Osteocyte (in vitro differentiated cells): Measurements from ENCODE around the gene P4HA1. TPM values are rescaled to one million over a fixed set of nuclear protein-coding genes. Genes with fewer than 3 reads are reported as not detected.
"Not testable (repeated sequence)": the region's sequence is repeated elsewhere in the genome, so short reads cannot be mapped to it uniquely, and the experiment has no call there.

Experiments used
- DNase-seq: peaks from one replicate; pipeline ENCODE4 v3.0.0; 2021; ENCODE audit warnings: mixed read lengths; ENCODE audit not compliant: unreplicated experiment; ENCODE audit errors: extremely low spot score
- H3K27ac Mint-ChIP-seq: one replicate; pipeline ENCODE4 v1.8.0; 2021; ENCODE audit warnings: mild to moderate bottlenecking, mixed read lengths; ENCODE audit not compliant: unreplicated experiment
- H3K27me3 Mint-ChIP-seq: one replicate; pipeline ENCODE4 v1.8.0; 2021; ENCODE audit warnings: mixed read lengths; ENCODE audit not compliant: unreplicated experiment
- H3K36me3 Mint-ChIP-seq: one replicate; pipeline ENCODE4 v1.8.0; 2021; ENCODE audit warnings: mixed read lengths; ENCODE audit not compliant: unreplicated experiment
- H3K4me1 Mint-ChIP-seq: one replicate; pipeline ENCODE4 v1.8.0; 2021; ENCODE audit warnings: mixed read lengths; ENCODE audit not compliant: unreplicated experiment
- H3K4me3 Mint-ChIP-seq: one replicate; pipeline ENCODE4 v1.8.0; 2021; ENCODE audit warnings: mild to moderate bottlenecking, moderate library complexity, mixed read lengths; ENCODE audit not compliant: unreplicated experiment
- H3K9me3 Mint-ChIP-seq: one replicate; pipeline ENCODE4 v1.8.0; 2021; ENCODE audit warnings: mixed read lengths; ENCODE audit not compliant: unreplicated experiment
- CTCF ChIP-seq: fragments of 200-600 bp; sonication (generic); IDR thresholded peaks from 2 replicates; pipeline ENCODE4 v1.5.0; 2021; ENCODE audit warnings: antibody characterized with exemption, mild to moderate bottlenecking, moderate library complexity
- total RNA-seq: library from RNA; stranded (reverse); gene quantifications from 2 replicates; pipeline ENCODE4 v1.2.1, GENCODE V29; 2021

The P4HA1 gene
- total RNA-seq, 1 donor from 2014 or later: 101 TPM

- peak overlapping the region; percentile 61 for H3K27ac Mint-ChIP-seq
- no peak for TF ChIP-seq CTCF
- no peaks in the 10 kb centered on the region for H3K27me3 Mint-ChIP-seq
- no peak for DNase-seq
- peaks cover 9% of the 10 kb centered on the region for H3K4me1 Mint-ChIP-seq
- H3K9me3 Mint-ChIP-seq: no peaks in the 10 kb centered on the region
- H3K36me3 Mint-ChIP-seq: peaks cover 7% of the 10 kb centered on the region
- H3K4me3 Mint-ChIP-seq: no peak overlapping the region
Observed at GRCh38 chr10:73117976-73118743, 21.5 kb upstream of the P4HA1 start.

GRCh38 chr10:73116017-73116416 is 19.4 kb upstream of the P4HA1 start:
- Mint-ChIP-seq H3K27me3 (no peaks in the 10 kb centered on the region), H3K27ac (no peak overlapping the region), H3K4me3 (no peak overlapping the region)

GRCh38 chr10:73113551-73113950 is 16.9 kb upstream of the P4HA1 start:
- Mint-ChIP-seq H3K27me3 (no peaks in the 10 kb centered on the region), H3K4me3 (no peak overlapping the region)
- no peak for DNase-seq

More at GRCh38 chr10:73116017-73116416, 19.4 kb upstream of the P4HA1 start:
- Mint-ChIP-seq H3K4me1 (peaks cover 14% of the 10 kb centered on the region), H3K36me3 (peaks cover 4% of the 10 kb centered on the region), H3K9me3 (no peaks in the 10 kb centered on the region)
- DNase-seq: no peak
- TF ChIP-seq CTCF: no peak

GRCh38 chr10:73112032-73112431 is 15.4 kb upstream of the P4HA1 start:
- not testable (repeated sequence) for DNase-seq, H3K36me3 Mint-ChIP-seq, H3K9me3 Mint-ChIP-seq, H3K27me3 Mint-ChIP-seq, H3K4me3 Mint-ChIP-seq
- H3K4me1 Mint-ChIP-seq: peaks cover 14% of the 10 kb centered on the region
- H3K27ac Mint-ChIP-seq: peak overlapping the region; percentile 97

More at GRCh38 chr10:73113551-73113950, 16.9 kb upstream of the P4HA1 start:
- Mint-ChIP-seq H3K36me3 (peaks cover 5% of the 10 kb centered on the region), H3K4me1 (peaks cover 22% of the 10 kb centered on the region), H3K27ac (no peak overlapping the region), H3K9me3 (no peaks in the 10 kb centered on the region)
- TF ChIP-seq CTCF: no peak

- Mint-ChIP-seq H3K27me3 (no peaks in the 10 kb centered on the region), H3K4me1 (peaks cover 14% of the 10 kb centered on the region), H3K9me3 (no peaks in the 10 kb centered on the region), H3K27ac (peak within 1 kb of the TSS; percentile 97), H3K4me3 (peak within 1 kb of the TSS; percentile 86), H3K36me3 (peaks cover 9% of the 10 kb centered on the region)
- TF ChIP-seq CTCF: no peak
- DNase-seq: no peak
Observed at GRCh38 chr10:73110345-73110849, 13.7 kb upstream of the P4HA1 start, which contains the start of gene NUDT13. TSS of gene NUDT13 (plus strand) at chr10:73110455. CDS start at chr10:73114366, 3,911 bp downstream.

- not testable (repeated sequence) for H3K27me3 Mint-ChIP-seq, DNase-seq, H3K27ac Mint-ChIP-seq, H3K36me3 Mint-ChIP-seq, H3K9me3 Mint-ChIP-seq, H3K4me3 Mint-ChIP-seq
- H3K4me1 Mint-ChIP-seq: peaks cover 14% of the 10 kb centered on the region
Observed at GRCh38 chr10:73109248-73109652, 12.6 kb upstream of the P4HA1 start.
